NCI-H2029 treated with DMSO at 0.1 percent for 48 hours (cell line): ENCODE measurements around the gene PCSK1.
"Not testable (repeated sequence)": the region's sequence is repeated elsewhere in the genome, so short reads cannot be mapped to it uniquely, and the experiment has no call there.

Experiments used
- DNase-seq: peaks from one replicate; lab custom pipeline; 2025; lab: John Stamatoyannopoulos, UW

The PCSK1 gene

GRCh38 chr5:96426831-96427230 is 6.2 kb downstream of the PCSK1 start:
- DNase-seq, result no peak

GRCh38 chr5:96425443-96425842 is 7.6 kb downstream of the PCSK1 start:
- DNase-seq, result no peak

DNA sequence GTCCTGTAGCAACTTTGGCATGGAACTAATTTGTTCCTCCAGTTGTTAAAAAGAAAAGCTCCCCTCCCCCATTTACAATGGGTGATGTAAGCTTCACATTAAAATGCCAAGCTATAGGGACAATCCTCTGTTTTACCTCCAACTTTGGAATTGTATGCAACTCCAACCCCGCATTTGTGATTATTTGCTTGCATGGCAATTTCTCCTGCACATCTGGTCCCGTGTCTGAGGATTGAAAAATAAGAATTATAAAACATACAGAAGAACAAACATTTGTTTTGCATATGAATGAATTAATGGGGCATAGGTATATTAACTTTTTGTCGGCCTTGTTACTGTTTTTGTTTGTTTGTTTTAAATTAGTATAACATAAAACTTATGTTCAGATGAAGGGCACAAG is 17.2 kb downstream of the PCSK1 start:
- DNase-seq, result no peak

GRCh38 chr5:96412868-96413449 is 20.1 kb downstream of the PCSK1 start:
- no peak for DNase-seq

- DNase-seq, result no peak
These were observed 23.0 kb downstream of the PCSK1 start for GRCh38 chr5:96410013-96410412.

GRCh38 chr5:96408841-96409538 is 24.1 kb downstream of the PCSK1 start:
- DNase-seq, result no peak

DNA sequence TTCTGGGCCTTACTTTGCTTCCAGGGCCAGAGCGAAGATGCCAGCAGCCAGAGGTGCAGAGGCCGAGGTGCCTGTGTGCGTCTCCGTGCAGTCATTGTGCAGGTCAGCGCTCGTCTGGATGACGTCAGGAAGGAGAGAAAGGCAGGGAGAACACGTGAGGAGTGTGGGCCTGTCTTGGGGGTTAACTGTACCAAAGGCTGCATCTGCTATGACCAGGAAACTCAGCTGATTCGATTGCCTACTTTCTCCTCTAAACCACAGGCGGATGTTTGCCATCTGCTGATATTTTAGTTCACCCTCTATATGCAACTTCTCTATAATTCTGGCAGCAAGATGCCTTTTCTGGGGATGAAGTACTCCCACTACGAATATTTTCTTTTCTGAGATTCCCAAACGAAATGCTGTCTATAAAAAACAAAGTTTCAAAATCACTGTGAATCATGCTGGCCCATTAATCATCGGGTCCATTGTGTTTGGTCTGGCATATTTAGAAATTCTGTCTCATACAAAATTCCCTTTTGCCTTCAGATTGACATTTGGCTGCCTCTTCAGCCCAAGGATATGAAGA is 24.8 kb downstream of the PCSK1 start:
- DNase-seq, result no peak

DNA sequence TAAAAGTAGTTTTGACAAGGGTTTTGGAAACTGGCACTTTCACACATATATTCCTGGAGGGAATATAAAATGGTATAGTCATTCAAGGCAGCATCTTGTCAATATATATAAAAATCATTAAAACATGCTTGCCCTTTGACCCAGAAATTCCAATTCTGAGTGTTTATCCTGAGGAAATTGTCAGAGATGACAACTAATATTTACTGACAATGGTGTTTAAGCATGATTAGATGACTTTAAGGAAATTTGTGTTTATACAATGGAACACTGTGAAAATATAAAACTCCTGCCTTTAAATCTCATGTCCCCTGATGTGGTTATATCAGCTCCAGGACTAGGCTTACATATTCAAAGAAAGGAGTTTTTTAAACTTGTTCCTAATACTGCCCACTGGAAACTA is 25.6 kb downstream of the PCSK1 start:
- no peak for DNase-seq

GRCh38 chr5:96404191-96404867 is 28.7 kb downstream of the PCSK1 start:
- no peak for DNase-seq

GRCh38 chr5:96402500-96402899 is 30.5 kb downstream of the PCSK1 start:
- peak; percentile 97 for DNase-seq

- DNase-seq, result no peak
These were observed 36.2 kb downstream of the PCSK1 start for GRCh38 chr5:96396878-96397277.

- DNase-seq, result not testable (repeated sequence)
These were observed 37.8 kb downstream of the PCSK1 start for GRCh38 chr5:96395295-96395694.

DNA sequence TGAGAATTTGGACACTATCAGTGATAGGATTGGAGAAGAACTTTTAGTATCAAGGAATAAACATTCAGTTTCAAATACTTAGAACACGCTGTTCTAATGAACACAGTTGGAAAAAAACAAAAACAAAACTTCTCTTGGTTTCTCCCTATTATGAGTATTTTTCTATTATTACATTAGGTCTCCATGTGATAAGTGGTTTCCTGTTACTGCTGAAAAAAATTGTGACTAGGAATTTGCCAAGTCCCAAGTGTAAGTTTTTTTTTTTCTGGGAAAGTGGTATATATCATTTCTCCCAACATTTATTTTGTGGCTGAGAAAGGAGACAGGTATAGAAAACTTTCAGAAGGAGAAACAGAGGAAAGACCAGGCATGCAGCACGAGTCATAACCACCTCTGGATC is 41.1 kb downstream of the PCSK1 start:
- DNase-seq, result no peak

GRCh38 chr5:96388176-96388575 is 44.9 kb downstream of the PCSK1 start:
- DNase-seq, result no peak

DNA sequence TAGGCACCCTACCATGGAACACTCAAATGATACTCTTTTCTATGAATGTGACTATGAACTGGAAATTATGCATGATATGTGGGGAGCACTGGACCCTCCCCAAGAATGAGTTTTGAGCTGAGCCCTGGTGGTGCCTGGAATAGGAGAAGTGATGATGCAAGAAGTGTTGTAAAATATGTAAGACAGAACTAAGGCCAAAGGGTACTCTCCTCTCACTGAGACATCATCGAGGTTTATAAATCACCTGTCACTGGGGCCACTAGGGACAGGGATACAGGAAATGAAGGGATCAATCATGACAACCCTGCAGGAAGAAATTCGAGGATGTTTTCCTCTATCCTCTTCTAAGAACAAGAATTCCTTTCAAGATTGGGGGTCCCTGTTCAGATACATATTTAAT is 45.4 kb downstream of the PCSK1 start:
- DNase-seq, result no peak

- DNase-seq, result no peak
These were observed 47.5 kb downstream of the PCSK1 start for GRCh38 chr5:96385538-96385937.

- no peak for DNase-seq
These were observed 48.7 kb downstream of the PCSK1 start for GRCh38 chr5:96384353-96384752.

DNA sequence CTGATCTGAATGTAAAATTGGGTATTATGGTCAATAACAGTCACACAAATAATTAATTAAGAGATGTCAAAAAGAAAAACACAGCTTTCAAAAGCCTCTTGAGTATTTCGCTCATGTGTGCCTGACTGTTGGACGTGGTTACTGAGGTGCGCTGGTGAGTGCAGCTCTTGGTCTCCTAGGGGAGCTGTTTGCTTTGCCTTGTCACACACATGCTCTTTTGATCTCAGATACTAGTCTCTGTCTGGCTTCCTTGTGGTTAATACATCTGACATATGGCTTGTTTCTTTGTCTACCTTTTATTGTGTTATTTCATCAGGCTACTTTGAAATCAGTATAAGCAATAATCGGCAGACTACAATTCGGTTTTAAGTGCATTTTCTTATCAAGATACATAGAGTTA is 51.5 kb downstream of the PCSK1 start:
- peak; percentile 42 for DNase-seq

GRCh38 chr5:96379896-96380295 is 53.2 kb downstream of the PCSK1 start:
- DNase-seq, result no peak

GRCh38 chr5:96377597-96377996 is 55.5 kb downstream of the PCSK1 start:
- no peak for DNase-seq

DNA sequence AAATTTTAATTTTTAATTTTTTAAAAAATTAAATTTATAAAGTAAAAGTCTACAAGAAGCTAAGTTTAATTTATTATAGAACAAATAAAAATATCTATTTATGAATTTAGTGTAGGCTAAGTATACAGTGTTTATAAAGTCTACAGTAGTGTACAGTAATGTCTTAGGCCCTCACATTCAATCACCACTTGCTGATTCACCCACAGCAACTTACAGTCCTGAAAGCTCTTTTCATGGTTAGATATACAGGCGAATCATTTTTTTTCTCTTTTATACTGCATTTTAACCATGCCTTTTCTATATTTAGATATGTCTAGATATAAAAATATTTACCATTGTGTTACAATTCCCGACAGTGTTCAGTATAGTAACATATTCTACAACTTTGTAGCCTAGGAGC is 55.9 kb downstream of the PCSK1 start:
- DNase-seq, result no peak

DNA sequence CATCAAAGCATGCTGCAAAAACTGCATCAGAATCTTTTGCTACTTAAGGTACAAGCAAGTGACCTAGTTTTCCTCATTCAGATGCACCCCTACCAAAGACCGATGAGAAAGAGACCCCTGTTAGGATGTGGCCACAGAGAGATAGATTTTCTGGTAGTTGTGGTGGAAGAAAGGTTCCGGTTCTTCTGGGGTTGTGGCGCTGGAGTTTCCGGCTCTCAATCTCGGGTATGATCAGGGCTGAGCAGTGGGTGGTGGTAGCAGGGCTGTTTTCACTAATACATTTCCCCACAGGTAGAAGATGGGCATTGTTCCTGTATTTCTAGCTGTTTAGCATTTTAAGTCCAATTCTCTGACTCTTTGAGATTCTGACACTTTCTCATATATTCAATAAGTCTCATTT is 58.4 kb downstream of the PCSK1 start:
- no peak for DNase-seq

- no peak for DNase-seq
These were observed 59.7 kb downstream of the PCSK1 start for GRCh38 chr5:96373381-96373733.
